SJCRH30 (cell line): ENCODE measurements around the gene H2BK1. TPM values are rescaled to one million over a fixed set of nuclear protein-coding genes. Genes with fewer than 3 reads are reported as not detected.

Experiments used
- total RNA-seq: library from RNA; depleted of rRNA; stranded (reverse); fragments of >200 nt; shearing (Covaris generic); gene quantifications from 2 replicates; pipeline ENCODE4 v1.2.3, GENCODE V29; 2014; rRNA removed

The H2BK1 gene
- total RNA-seq, 1 experiment from 2014 or later, result not detected

Other genes starting within 250 kb of the H2BK1 start
- gene KCNH2, start 232.2 kb downstream of the H2BK1 start, total RNA-seq, result 15.9 and 19.3 TPM in 2 replicates
- gene NOS3, start 219.5 kb downstream of the H2BK1 start, total RNA-seq, result 0.05 and 0.20 TPM in 2 replicates
- gene ATG9B, start 186.0 kb downstream of the H2BK1 start, total RNA-seq, result 0.08 TPM in 1 of 2 replicates, not detected in the other
- gene ABCB8, start 182.0 kb downstream of the H2BK1 start, total RNA-seq, result 20.8 and 22.3 TPM in 2 replicates
- 1.3 and 1.5 TPM in 2 replicates for gene ASIC3, start 162.0 kb downstream of the H2BK1 start, total RNA-seq
- gene CDK5, start 152.6 kb downstream of the H2BK1 start, total RNA-seq, result 34.3 and 39.2 TPM in 2 replicates
- 129 and 132 TPM in 2 replicates for gene SLC4A2, start 150.9 kb downstream of the H2BK1 start, total RNA-seq
- 62.2 and 92.8 TPM in 2 replicates for gene FASTK, start 129.7 kb downstream of the H2BK1 start, total RNA-seq
- 43.5 and 44.2 TPM in 2 replicates for gene TMUB1, start 127.0 kb downstream of the H2BK1 start, total RNA-seq
- gene AGAP3, start 124.0 kb downstream of the H2BK1 start, total RNA-seq, result 59.7 and 62.9 TPM in 2 replicates
- 0.48 and 0.95 TPM in 2 replicates for gene GBX1, start 42.8 kb downstream of the H2BK1 start, total RNA-seq
- not detected in 2 replicates for gene ASB10, start 23.2 kb downstream of the H2BK1 start, total RNA-seq
- gene ABCF2, start 16.7 kb upstream of the H2BK1 start, total RNA-seq, result 77.6 and 77.7 TPM in 2 replicates
- 27.7 and 28.2 TPM in 2 replicates for gene CHPF2, start 22.0 kb upstream of the H2BK1 start, total RNA-seq
- 91.8 and 106 TPM in 2 replicates for gene SMARCD3, start 38.2 kb upstream of the H2BK1 start, total RNA-seq
- gene NUB1, start 131.3 kb upstream of the H2BK1 start, total RNA-seq, result 56.8 and 61.5 TPM in 2 replicates
- 0.46 and 1.0 TPM in 2 replicates for gene WDR86, start 199.6 kb upstream of the H2BK1 start, total RNA-seq
- gene CRYGN, start 229.7 kb upstream of the H2BK1 start, total RNA-seq, result not detected in 2 replicates